Activated B cell treated with CpG ODN at 0.5 μM for 24 hours (primary cell): ENCODE results near the gene DGKA. TPM values are rescaled to one million over a fixed set of nuclear protein-coding genes. Genes with fewer than 3 reads are reported as not detected.
A peak's percentile ranks its signal among the peaks of the same experiment; 100 is the strongest.

Experiments
- ATAC-seq: fragments of 200-7000 bp; cut with Tn5 transposase; one replicate; pipeline ENCODE4 v1.10.0; 2021; ENCODE audit warnings: low read depth, mild to moderate bottlenecking, moderate library complexity
- CTCF ChIA-PET: fragments of 350-600 bp; sonication (Branson Sonifier 250); formaldehyde crosslinking; loops from one replicate; lab custom pipeline; 2021; ENCODE audit warnings: antibody characterized with exemption; lab: Charles Lee
- POLR2A ChIA-PET: fragments of 350-600 bp; sonication (Branson Sonifier 250); formaldehyde crosslinking; loops from one replicate; lab custom pipeline; 2021; ENCODE audit warnings: antibody characterized with exemption; lab: Charles Lee
- DNase-seq: peaks from one replicate; pipeline ENCODE4 v3.0.0; 2022
- H3K27ac Mint-ChIP-seq: one replicate; pipeline ENCODE4 v1.8.0; 2020; ENCODE audit warnings: mixed read lengths
- H3K27me3 Mint-ChIP-seq: one replicate; pipeline ENCODE4 v1.8.0; 2021; ENCODE audit warnings: mixed read lengths
- H3K36me3 Mint-ChIP-seq: one replicate; pipeline ENCODE4 v1.8.0; 2021; ENCODE audit warnings: low read depth, mixed read lengths
- H3K4me1 Mint-ChIP-seq: one replicate; pipeline ENCODE4 v1.8.0; 2021; ENCODE audit warnings: mixed read lengths
- H3K4me3 Mint-ChIP-seq: one replicate; pipeline ENCODE4 v1.8.0; 2020; ENCODE audit warnings: mild to moderate bottlenecking, mixed read lengths
- H3K9me3 Mint-ChIP-seq: one replicate; pipeline ENCODE4 v1.8.0; 2020; ENCODE audit warnings: mixed read lengths
- intact Hi-C: fragments of 100-400 bp; cut with micrococcal nuclease; formaldehyde crosslinking; loops from one replicate; pipeline ENCODE4 v1.15.1; 2024
- total RNA-seq: library from RNA; stranded (reverse); gene quantifications from 2 replicates; pipeline ENCODE4 v1.2.3, GENCODE V29; 2022
- TF ChIP-seq, protein P1 (sequence below): fragments of 200-600 bp; IDR thresholded peaks from one replicate; pipeline ENCODE4 v1.8.0; 2022; ENCODE audit warnings: antibody characterized with exemption, mild to moderate bottlenecking

DGKA gene
- total RNA-seq, result 86.8 and 95.9 TPM in 2 replicates

DNA sequence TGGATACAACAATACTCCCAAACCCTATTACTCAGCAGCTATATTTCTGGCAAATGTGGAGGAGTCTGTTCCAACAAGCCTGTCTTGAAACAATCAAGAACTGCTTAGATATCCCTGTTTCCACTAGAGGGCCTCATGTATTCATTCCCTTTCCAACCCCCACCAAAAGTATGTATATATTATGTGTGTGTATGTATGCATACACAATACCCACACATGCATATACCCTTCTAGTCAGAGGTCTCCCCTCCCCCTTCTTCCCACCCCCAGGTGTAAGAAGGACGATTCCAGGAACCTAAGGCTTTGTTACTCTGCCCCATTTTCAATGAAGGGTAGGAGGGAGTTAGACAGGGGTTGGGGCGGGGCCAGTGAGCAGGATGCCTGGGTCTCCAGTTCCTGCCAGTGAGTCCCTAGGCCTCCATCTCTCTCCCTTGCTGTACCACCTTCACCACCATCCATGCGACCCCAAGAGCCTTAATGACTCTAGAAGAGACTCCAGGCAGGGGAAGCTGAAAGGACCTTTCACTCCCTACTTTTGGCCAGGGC, at the start of gene DGKA:
DGKA (plus strand) TSS at position 392 of the 546 bp plus-strand sequence. CDS start 5,342 bp downstream, outside the sequence.
- Mint-ChIP-seq H3K9me3 (no peaks in the 10 kb centered on the region), H3K27me3 (no peaks in the 10 kb centered on the region), H3K4me1 (peaks cover 73% of the 10 kb centered on the region), H3K27ac (peak within 1 kb of the TSS; percentile 98), H3K4me3 (peak within 1 kb of the TSS; percentile 92), H3K36me3 (peaks cover 38% of the 10 kb centered on the region)
- POLR2A ChIA-PET, result interaction anchor here (0.6 to 6.8 kb wide), 10 partner anchors 9 to 414 kb away, joined by 3 to 69 read pairs (median 8); partner anchors contain the start of genes CD63, DNAJC14, ORMDL2 and RAB5B
- ATAC-seq, result no peak
- TF ChIP-seq, protein P1, sequence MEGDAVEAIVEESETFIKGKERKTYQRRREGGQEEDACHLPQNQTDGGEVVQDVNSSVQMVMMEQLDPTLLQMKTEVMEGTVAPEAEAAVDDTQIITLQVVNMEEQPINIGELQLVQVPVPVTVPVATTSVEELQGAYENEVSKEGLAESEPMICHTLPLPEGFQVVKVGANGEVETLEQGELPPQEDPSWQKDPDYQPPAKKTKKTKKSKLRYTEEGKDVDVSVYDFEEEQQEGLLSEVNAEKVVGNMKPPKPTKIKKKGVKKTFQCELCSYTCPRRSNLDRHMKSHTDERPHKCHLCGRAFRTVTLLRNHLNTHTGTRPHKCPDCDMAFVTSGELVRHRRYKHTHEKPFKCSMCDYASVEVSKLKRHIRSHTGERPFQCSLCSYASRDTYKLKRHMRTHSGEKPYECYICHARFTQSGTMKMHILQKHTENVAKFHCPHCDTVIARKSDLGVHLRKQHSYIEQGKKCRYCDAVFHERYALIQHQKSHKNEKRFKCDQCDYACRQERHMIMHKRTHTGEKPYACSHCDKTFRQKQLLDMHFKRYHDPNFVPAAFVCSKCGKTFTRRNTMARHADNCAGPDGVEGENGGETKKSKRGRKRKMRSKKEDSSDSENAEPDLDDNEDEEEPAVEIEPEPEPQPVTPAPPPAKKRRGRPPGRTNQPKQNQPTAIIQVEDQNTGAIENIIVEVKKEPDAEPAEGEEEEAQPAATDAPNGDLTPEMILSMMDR, result no peak
- intact Hi-C loops, result loop anchor here (1.0 to 2.0 kb wide), 2 partner anchors 42 to 76 kb away; no protein-coding TSS in a partner anchor
- DNase-seq, result peak; percentile 32
- CTCF ChIA-PET, result interaction anchor here (0.6 to 5.7 kb wide), 6 partner anchors 9 to 193 kb away, joined by 3 to 33 read pairs (median 3); partner anchors contain the start of genes DNAJC14 and RAB5B

DNA sequence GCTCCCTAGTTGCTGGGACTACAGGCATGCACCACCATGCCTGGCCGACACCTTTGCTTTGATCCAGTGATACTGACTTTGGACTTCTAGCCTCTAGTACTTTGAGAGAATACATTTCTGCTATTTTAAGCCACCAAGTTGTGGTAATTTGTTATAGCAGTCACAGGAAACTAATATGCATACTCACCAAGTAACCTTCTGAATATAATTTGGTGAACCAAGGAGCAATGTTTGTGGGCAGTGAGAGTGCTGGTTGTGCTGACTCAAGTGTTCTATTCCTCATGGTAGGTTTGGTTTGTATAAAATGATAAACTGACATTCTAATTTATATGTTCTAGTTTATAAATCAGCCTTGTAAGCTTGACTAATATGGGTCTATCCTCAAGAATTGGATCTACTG, 45.8 kb upstream of the DGKA start:
- Mint-ChIP-seq H3K27ac (no peak overlapping the region), H3K4me1 (no peaks in the 10 kb centered on the region), H3K4me3 (no peak overlapping the region), H3K36me3 (no peaks in the 10 kb centered on the region), H3K27me3 (no peaks in the 10 kb centered on the region), H3K9me3 (no peaks in the 10 kb centered on the region)
- TF ChIP-seq, protein P1, result no peak
- DNase-seq, result no peak
- ChIA-PET CTCF (no interaction called here), POLR2A (no interaction called here)
- intact Hi-C loops, result no loop called here
- no peak for ATAC-seq

DNA sequence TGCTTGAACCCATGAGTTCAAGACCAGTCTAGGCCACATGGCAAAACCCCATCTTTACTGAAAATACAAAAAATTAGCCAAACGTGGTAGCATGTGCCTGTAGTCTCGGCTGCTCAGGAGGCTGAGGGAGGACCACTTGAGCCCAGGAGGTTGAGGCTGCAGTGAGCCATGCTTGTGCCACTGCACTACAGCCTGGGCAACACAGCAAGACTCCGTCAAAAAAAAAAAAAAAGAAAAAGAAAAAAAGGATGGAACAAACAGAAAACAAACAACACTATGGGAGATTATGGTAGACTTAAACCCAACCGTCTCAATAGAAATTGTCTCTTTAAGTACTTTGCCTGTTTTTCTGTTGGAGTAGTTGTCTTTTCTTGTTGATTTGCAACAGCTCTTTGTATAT, 39.7 kb upstream of the DGKA start:
- H3K27me3 Mint-ChIP-seq, result no peaks in the 10 kb centered on the region
- no peak for ATAC-seq
- TF ChIP-seq, protein P1, result no peak
- DNase-seq, result no peak
- no peaks in the 10 kb centered on the region for H3K9me3 Mint-ChIP-seq
- H3K36me3 Mint-ChIP-seq, result no peaks in the 10 kb centered on the region
- ChIA-PET POLR2A (no interaction called here), CTCF (no interaction called here)
- intact Hi-C loops, result no loop called here
- no peak overlapping the region for H3K27ac Mint-ChIP-seq
- H3K4me1 Mint-ChIP-seq, result no peaks in the 10 kb centered on the region
- no peak overlapping the region for H3K4me3 Mint-ChIP-seq

DNA sequence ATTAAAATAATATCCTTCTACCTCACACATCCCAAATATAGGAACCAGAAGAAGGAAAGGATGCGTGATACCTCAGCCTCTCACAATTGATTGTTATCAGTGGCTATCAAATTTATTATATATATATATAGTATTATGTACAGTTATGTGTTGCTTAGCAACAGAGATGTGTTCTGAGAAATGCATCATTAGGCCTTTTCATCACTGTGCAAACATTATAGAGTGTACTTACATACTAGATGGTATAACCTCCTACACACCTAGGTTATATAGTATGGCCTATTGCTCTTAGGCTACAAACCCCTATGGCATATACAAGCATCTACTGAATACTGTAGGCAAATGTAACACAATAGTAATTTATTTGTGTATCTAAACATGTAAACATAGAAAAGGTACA, 37.2 kb upstream of the DGKA start:
- H3K36me3 Mint-ChIP-seq, result no peaks in the 10 kb centered on the region
- no peak overlapping the region for H3K27ac Mint-ChIP-seq
- DNase-seq (no peak), ATAC-seq (no peak)
- no peaks in the 10 kb centered on the region for H3K9me3 Mint-ChIP-seq
- H3K4me3 Mint-ChIP-seq, result no peak overlapping the region
- CTCF ChIA-PET, result no interaction called here
- intact Hi-C loops, result no loop called here
- H3K27me3 Mint-ChIP-seq, result no peaks in the 10 kb centered on the region
- POLR2A ChIA-PET, result no interaction called here
- no peaks in the 10 kb centered on the region for H3K4me1 Mint-ChIP-seq
- TF ChIP-seq, protein P1, result no peak

DNA sequence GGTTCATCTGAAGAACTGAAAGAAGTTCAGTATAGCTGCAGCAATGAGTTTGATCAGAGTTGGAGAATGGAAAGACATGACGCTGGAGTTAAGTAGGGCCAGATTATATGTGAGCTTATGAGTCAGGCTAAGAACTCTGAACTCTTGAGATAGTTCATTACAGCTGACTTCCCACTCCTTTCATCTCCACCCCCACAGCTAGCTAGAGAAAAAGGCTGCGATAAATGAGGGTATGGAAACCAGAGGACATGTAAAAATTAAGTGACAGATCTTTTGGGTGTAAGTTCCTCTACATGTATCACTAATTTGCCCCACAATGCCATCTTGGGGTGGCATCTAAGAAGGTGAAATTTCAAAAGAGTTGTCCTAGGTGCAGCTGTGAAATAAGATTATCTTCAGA, 31.9 kb upstream of the DGKA start:
- H3K36me3 Mint-ChIP-seq, result peaks cover 31% of the 10 kb centered on the region
- no peaks in the 10 kb centered on the region for H3K4me1 Mint-ChIP-seq
- ChIA-PET CTCF (no interaction called here), POLR2A (no interaction called here)
- intact Hi-C loops, result no loop called here
- DNase-seq, result no peak
- TF ChIP-seq, protein P1, result no peak
- no peaks in the 10 kb centered on the region for H3K9me3 Mint-ChIP-seq
- no peaks in the 10 kb centered on the region for H3K27me3 Mint-ChIP-seq
- no peak overlapping the region for H3K27ac Mint-ChIP-seq
- ATAC-seq, result no peak
- H3K4me3 Mint-ChIP-seq, result no peak overlapping the region
